Gastrocnemius medialis (tissue), 4 donors: ENCODE data around the gene PLCL1.

Experiments
- POLR2A ChIP-seq, 2 donors: fragments of 450-650 bp; IDR thresholded peaks; one replicate each; pipeline ENCODE4 v1.6.1; 2017; ENCODE audit warnings: antibody characterized with exemption in 2 of 2, mild to moderate bottlenecking in 2 of 2, moderate library complexity in 2 of 2
- TF ChIP-seq, protein P1 (sequence below), 5 experiments: fragments of 450-650 bp in 3 of 5; fragments of 200-600 bp in 2 of 5; sonication (generic) in 2 of 5; IDR thresholded peaks in 4 of 5; conservative IDR thresholded peaks in 1 of 5; 1 replicate in 4 of 5; 2 replicates in 1 of 5; pipeline ENCODE4 v1.5.1; 2016 to 2019; ENCODE audit warnings: antibody characterized with exemption in 5 of 5, mild to moderate bottlenecking in 3 of 5, moderate library complexity in 3 of 5

DNA sequence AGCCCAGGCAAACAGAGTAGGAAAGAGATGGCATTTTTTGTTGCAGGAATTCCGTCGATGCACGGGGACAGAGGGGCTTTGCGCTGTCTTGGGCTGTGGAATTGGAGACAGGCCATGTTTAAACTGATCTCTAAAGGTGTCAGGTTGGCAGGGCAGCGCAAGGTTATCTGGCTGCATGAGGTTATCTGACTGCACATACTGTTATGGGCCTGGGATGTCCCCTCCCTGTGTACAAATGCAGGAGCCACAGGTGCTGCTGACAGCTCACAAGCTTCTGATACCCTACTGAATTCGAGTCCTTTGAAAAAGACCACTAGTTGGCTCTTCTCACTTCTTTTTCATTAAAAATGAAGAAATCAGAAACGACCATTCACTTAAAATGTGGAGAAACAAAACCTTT, 255.4 kb downstream of the PLCL1 start:
- TF ChIP-seq, protein P1, sequence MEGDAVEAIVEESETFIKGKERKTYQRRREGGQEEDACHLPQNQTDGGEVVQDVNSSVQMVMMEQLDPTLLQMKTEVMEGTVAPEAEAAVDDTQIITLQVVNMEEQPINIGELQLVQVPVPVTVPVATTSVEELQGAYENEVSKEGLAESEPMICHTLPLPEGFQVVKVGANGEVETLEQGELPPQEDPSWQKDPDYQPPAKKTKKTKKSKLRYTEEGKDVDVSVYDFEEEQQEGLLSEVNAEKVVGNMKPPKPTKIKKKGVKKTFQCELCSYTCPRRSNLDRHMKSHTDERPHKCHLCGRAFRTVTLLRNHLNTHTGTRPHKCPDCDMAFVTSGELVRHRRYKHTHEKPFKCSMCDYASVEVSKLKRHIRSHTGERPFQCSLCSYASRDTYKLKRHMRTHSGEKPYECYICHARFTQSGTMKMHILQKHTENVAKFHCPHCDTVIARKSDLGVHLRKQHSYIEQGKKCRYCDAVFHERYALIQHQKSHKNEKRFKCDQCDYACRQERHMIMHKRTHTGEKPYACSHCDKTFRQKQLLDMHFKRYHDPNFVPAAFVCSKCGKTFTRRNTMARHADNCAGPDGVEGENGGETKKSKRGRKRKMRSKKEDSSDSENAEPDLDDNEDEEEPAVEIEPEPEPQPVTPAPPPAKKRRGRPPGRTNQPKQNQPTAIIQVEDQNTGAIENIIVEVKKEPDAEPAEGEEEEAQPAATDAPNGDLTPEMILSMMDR (IDR thresholded peaks at IDR 0.05 in 4 of 5, conservative IDR thresholded peaks at IDR 0.05 in 1 of 5), result no peak
- TF ChIP-seq POLR2A (IDR thresholded peaks at IDR 0.05), result no peak
